HS-27A (cell line): ENCODE data around the gene B3GNT5.

Experiments
- DNase-seq: peaks from one replicate; pipeline ENCODE4 v3.0.0-alpha.2; 2012; ENCODE audit warnings: low read depth, missing footprints

The B3GNT5 gene

GRCh38 chr3:183265834-183266417 is 12.9 kb downstream of the B3GNT5 start:
- no peak for DNase-seq

GRCh38 chr3:183266454-183266853 is 13.4 kb downstream of the B3GNT5 start:
- DNase-seq: no peak

- DNase-seq: no peak
These were observed 14.1 kb downstream of the B3GNT5 start for GRCh38 chr3:183267140-183267539.

- no peak for DNase-seq
These were observed 15.3 kb downstream of the B3GNT5 start for GRCh38 chr3:183268366-183268765.

GRCh38 chr3:183269345-183269744 is 16.3 kb downstream of the B3GNT5 start:
- no peak for DNase-seq

- no peak for DNase-seq
These were observed 17.3 kb downstream of the B3GNT5 start for GRCh38 chr3:183270344-183270743.

GRCh38 chr3:183272142-183272541 is 19.1 kb downstream of the B3GNT5 start:
- DNase-seq: no peak

GRCh38 chr3:183272791-183273190 is 19.7 kb downstream of the B3GNT5 start:
- DNase-seq: no peak

GRCh38 chr3:183274609-183275008 is 21.6 kb downstream of the B3GNT5 start:
- DNase-seq: no peak

- DNase-seq: no peak
These were observed 22.4 kb downstream of the B3GNT5 start for GRCh38 chr3:183275418-183275817.

- DNase-seq: no peak
These were observed 22.9 kb downstream of the B3GNT5 start for GRCh38 chr3:183275937-183276336.

GRCh38 chr3:183277260-183277659 is 24.2 kb downstream of the B3GNT5 start:
- DNase-seq: no peak

- DNase-seq: no peak
These were observed 25.5 kb downstream of the B3GNT5 start for GRCh38 chr3:183278479-183279088.

- DNase-seq: no peak
These were observed 26.3 kb downstream of the B3GNT5 start for GRCh38 chr3:183279371-183279770.

GRCh38 chr3:183281126-183281797 is 28.2 kb downstream of the B3GNT5 start:
- no peak for DNase-seq

- DNase-seq: no peak
These were observed 30.8 kb downstream of the B3GNT5 start for GRCh38 chr3:183283886-183284285.

GRCh38 chr3:183284570-183284969 is 31.5 kb downstream of the B3GNT5 start:
- no peak for DNase-seq

GRCh38 chr3:183285318-183285717 is 32.3 kb downstream of the B3GNT5 start:
- no peak for DNase-seq

- DNase-seq: peak; percentile 69
These were observed 32.9 kb downstream of the B3GNT5 start for GRCh38 chr3:183285828-183286457.

- DNase-seq: no peak
These were observed 34.4 kb downstream of the B3GNT5 start for GRCh38 chr3:183287301-183287971.

- DNase-seq: no peak
These were observed 35.1 kb downstream of the B3GNT5 start for GRCh38 chr3:183288117-183288516.

GRCh38 chr3:183290216-183290615 is 37.2 kb downstream of the B3GNT5 start:
- DNase-seq: no peak
